GM12874 (cell line): Measurements from ENCODE around the gene EAPP.

Source experiments
- TF ChIP-seq, protein P1 (sequence below): IDR thresholded peaks from 2 replicates; pipeline ENCODE4 v1.5.1; 2011; ENCODE audit warnings: low read depth, mild to moderate bottlenecking, control low read depth, low read length, moderate library complexity; ENCODE audit not compliant: insufficient read depth

Gene EAPP

DNA sequence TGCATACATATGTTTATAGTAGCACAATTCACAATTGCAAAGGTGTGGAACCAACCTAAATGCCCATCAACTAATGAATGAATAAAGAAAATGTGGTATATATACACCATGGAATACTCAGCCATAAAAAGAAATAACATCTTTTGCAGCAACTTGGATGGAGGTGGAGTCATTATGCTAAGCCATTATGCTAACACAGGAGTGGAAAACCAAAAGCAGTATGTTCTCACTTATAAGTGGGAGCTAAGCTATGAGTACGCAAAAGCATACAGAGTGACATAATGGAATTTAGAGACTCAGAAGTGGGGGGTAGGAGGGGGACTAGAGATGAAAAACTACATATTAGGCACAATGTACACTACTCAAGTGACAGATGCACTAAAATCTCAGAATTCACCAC lies 61.2 kb downstream of the EAPP start:
- TF ChIP-seq, protein P1, sequence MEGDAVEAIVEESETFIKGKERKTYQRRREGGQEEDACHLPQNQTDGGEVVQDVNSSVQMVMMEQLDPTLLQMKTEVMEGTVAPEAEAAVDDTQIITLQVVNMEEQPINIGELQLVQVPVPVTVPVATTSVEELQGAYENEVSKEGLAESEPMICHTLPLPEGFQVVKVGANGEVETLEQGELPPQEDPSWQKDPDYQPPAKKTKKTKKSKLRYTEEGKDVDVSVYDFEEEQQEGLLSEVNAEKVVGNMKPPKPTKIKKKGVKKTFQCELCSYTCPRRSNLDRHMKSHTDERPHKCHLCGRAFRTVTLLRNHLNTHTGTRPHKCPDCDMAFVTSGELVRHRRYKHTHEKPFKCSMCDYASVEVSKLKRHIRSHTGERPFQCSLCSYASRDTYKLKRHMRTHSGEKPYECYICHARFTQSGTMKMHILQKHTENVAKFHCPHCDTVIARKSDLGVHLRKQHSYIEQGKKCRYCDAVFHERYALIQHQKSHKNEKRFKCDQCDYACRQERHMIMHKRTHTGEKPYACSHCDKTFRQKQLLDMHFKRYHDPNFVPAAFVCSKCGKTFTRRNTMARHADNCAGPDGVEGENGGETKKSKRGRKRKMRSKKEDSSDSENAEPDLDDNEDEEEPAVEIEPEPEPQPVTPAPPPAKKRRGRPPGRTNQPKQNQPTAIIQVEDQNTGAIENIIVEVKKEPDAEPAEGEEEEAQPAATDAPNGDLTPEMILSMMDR: no peak

DNA sequence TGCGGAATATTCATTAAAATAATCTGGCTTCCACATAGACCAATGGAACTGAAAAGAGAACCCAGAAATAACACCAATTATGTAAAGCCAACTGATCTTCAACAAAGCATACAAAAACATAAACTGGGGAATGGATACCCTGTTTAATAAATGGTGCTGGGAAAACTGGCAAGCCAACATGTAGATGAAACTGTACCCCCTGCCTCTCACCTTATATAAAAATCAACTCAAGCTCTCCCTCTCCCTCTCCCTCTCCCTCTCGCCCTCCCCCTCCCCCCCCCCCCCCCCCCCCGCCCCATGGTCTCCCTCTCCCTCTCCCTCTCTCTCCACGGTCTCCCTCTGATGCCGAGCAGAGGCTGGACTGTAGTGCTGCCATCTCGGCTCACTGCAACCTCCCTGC lies 64.3 kb downstream of the EAPP start:
- TF ChIP-seq, protein P1: no peak

DNA sequence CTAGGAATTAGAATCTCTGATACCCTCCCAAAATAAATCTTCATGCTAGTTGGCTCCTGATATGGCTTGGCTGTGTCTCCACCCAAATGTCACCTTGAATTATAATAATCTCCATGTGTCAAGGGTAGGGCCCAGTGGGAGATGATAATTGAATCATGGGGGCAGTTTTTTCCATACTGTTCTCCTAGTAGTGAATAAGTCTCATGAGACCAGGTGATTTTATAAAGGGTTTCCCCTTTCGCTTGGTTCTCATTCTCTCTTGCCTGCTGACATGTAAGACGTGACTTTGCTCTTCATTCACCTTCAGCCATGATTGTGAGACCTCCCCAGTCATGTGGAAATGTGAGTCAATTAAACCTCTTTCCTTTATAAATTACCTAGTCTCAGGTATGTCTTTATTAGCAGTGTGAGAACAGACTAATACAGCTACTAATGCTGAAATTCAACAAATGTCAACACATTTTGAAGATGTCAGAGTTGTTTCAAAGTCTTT lies 65.3 kb downstream of the EAPP start:
- TF ChIP-seq, protein P1: no peak

DNA sequence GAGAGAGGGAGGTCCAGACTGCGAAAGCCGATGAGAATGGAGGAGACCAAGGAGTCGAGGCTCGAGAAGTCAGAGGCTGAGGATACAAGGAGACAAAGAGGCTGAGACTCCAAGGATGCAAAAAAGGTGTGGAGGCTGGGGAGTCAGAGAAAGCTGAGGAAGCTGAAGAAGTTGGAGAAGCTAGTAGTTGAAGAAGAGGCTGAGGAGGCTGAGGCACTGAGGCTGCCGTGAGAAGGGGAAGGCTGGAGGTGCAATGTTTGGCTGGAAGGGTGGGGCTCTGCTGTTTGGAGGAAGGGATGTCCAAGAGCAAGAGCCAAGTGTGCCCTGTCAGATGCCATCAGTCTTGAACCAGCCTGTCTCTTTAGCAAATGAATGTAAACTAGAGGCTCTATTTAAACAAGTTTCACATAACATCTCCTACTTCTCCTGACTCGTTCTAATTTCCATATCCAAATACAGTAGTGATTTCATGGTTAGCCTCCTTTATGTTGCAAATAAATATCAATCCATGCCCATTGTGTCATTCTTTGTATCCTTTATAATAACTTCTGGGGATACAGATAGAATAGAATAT lies 66.7 kb downstream of the EAPP start:
- TF ChIP-seq, protein P1: no peak

DNA sequence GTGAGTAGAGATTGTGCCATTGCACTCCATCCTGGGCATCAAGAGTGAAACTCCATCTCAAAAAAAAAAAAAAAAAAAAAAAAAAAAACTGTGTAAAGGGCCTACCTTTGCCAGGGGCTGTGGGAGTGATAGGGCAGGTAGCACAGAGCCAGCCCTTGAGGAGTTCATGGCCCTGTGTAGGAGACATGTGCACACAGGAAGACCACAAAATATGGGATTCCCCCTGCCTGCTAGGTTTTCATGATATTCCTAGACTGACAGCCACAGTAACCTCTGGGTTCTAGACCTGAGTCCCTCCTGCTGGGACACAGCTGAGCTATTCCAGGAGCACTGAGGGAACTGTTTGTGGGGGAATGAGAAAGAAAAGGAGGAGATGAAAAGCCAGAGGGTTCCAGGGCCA lies 69.2 kb downstream of the EAPP start:
- TF ChIP-seq, protein P1: no peak

DNA sequence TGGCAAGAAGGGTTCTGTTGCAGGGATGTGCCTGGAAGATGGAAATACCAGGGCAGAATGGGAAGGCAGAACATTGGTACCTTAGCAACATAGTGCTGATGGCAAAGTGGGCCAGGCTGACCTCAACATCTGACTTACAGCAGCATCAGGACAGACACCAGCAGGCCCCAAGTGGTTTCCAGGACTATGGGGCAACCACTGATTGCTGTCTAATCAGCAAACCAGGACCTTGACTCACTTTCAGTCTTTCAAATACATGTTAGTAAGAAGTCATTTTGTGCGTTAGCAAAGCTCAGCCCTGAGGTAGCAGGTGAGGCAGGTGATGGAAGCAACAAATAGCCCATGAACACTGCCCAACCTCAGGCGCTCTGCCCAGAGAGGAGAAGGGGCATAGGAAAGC lies 72.8 kb downstream of the EAPP start:
- TF ChIP-seq, protein P1: no peak
